CD4-positive, alpha-beta T cell treated with Interferon alpha-2 for 1 hour (primary cell): ENCODE results near the gene TMEM143.
"Not testable (repeated sequence)": the region's sequence is repeated elsewhere in the genome, so short reads cannot be mapped to it uniquely, and the experiment has no call there.

Experiments
- DNase-seq, 2 donors: peaks; one replicate each; pipeline ENCODE4 v3.0.0-alpha.2; 2020 to 2022

TMEM143 gene

DNA sequence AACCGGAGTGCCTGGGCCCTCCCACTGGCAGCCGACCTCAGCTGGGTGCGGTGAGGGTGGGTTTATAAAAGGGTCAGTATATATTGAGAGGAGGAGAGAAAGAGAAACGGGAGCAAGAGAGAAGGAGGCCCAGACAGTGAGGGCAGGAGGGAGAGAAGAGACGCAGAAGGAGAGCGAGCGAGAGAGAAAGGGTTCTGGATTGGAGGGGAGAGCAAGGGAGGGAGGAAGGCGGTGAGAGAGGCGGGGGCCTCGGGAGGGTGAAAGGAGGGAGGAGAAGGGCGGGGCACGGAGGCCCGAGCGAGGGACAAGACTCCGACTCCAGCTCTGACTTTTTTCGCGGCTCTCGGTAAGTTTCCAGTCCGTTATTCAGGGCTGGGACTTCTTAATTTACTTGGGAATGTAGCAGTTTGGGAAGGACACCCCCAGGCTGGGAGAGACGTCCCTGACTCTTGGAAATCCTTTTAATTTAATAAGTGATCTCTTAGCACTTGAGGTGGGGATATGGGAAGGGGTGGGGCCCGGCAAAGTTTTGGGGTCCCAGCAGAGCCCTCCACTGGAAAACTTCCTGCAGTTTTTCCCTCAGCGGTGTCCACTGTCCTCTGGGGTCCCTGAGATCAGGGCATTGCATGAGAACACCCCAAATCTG, 38.4 kb downstream of the TMEM143 start, which contains the start of gene EMP3:
Gene EMP3 (plus strand): TSS at position 288 of the 646 bp plus-strand sequence. CDS start 1,293 bp downstream, outside the sequence.
- DNase-seq, result peak; percentile 86 to 89

DNA sequence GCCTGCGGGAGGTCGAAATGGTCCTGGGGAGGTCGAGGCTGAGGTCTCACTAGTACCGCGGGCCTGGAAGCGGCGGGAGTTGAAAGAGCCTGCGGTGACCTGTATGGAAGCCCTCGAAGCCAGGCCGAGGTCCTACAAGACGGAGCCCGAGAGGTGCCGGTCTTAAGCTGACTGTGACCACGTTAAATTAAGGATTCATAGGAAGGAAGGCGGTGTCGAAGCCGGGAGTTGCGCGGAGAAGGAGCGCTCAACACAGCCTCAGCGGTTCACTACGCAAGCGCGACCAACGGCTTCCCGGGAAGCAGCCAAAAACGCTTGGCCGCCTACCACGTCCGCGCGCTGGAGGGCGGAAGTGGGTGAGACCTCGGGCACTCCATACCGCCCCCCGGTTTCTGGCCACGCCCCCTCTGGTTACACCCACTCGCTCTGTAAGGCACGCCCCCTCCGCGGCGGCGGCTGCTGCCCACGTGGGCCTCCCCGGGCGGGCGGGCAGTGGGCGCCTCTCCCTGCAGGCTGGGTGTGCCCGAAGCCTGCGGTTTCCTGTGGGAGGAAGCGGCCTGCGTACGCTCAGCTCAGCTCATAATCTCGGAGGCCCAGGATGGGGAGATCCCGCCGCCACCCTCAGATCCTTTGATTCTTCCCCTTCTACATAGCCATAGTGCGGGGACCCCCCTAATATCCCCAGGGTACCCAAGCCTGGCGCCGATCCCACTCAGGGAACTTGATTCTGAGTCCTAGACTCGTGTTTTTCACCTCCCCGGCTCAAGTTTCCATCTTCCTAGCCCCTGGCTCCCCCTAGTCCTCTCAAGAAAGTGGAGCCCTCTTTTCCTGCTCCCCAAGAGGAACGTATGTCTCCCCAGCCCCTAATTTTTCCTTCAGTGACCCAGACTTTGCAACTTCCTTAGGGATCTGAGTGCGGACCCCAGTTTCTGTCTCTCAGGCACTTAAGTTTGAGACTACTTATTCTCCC, 41.8 kb downstream of the TMEM143 start:
- DNase-seq, result peak; percentile 99

DNA sequence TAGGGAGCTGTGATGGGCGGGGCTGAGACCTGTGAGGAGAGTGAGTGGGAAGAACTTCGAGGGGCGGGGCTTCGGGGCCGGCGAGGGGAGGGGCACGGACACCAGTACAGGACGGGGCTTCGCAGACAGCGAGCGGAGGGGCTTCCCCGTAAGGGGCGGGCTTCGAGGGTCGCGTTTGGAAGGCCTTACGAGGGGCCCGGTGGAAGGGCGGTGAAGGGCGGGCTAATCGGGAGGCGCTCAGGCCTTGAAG, 42.4 kb downstream of the TMEM143 start:
- peak; percentile 99 for DNase-seq

DNA sequence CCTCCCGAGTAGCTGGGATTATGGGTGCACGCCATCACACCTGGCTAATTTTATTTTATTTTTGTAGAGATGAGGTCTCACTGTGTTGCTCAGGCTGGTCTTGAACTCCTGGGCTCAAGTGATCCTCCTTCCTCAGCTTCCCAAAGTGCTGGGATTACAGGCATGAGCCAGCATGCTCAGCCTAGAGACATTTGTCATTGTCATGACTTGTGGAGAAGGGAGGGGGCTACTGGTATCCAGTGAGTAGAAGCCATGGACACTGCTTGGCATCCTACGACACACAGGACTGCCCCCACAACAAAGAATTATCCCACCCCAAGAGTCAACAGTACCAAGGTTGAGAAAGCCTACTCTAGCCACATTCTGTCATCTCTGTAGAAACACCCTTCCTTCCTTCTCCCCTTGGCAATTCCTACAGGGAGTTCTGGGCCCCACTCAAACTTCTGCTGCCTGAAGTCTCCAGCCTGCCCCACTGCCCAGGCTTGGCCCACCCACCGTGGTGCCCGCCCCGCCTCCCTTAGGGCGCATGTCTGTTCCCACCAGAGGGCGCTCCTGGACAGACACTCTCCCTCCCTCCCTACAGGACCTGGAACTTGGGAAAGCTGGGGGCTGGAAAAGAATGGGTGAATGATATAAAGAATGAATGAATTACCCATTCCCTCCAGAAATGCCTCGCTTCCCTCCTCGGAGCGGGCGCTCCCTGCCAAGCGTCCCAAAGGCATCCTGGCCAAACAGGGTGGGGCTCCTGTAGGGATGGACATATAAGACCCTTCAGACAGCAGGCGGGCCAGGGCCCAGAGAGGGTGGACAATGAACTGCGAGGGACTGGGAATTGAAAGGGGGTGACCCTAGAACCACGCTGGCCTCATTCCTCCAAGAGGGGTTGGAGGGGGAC, 43.8 kb downstream of the TMEM143 start:
- peak; percentile 76 to 81 for DNase-seq

DNA sequence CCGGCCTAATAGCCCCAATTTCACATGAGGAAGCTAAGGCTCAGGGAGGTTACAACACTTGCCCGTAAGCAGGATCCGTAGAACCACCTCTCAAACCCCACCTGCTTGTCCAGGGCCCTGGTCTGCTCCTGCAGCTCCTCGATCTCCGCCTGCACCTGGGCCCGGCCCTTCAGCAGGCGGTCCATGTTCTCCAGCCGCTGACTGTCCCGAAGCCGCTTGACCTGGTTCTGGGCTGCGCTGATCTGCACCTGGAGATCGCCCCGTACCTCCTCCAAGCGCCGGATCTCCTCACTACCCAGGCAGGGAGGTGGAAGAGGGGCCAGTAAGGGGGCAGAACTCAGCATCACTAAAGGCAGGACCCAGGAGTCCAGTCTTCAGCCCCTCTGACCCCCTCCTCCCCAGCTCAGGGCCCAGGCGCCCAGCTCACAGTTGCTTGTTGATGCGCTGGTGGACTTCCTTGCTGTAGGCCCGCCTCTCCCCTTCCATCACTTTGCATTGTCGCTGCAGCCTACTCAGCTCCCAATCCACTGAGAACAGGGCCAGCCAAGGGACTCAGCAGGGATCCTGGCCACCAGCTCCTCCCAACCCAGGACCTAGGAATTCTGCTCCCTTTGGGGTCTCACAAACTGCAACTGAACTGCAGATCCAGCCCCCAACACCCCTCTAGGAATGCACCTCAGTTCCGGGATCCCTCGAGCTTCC, 45.3 kb downstream of the TMEM143 start:
- DNase-seq, result no peak

DNA sequence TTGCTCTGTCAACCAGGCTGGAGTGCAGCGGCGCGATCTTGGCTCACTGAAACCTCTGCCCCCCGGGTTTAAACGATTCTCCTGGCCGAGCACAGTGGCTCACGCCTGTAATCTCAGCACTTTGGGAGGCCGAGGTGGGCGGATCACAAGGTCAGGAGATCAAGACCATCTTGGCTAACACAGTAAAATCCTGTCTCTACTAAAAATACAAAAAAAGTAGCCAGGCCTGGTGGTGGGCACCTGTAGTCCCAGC, 46.1 kb downstream of the TMEM143 start:
- DNase-seq, result not testable (repeated sequence)

DNA sequence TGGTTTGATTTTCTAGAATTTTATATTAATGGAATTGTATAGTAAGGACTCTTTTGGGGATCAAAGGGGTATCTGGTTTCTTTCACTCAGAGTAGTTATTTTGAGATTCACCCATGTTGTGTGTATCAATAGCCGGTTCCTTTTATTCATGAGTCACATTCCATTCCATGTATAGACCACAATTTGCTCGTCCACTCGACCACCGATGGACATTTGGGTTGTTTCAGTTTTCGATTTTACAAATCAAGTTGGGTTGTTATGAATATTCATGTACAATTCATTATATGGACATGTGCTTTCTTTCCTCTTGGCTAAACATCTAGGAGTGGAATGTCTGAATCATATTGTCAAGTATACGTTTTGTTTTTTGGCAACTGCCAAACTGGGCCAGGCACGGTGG, 48.0 kb downstream of the TMEM143 start:
- no peak for DNase-seq

DNA sequence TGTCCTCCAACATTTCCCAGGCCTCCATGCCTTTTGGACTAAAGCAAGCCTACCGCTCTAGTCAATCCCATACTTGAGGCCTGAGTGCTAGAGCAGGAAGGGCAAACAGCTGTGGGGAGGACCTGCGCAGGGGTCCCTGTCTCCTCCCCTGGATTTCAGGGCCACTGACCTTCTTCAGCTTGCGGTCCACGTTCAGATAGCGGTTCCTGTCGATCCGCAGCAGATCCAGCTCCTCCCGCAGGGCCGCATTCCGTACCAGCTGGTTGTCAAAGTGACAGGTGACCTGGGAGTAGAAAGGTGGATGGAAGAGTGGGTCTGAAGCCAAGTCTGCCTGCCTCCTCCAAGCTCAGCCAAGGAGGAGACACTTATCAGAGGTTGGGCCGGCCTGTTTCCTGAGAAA, 52.4 kb downstream of the TMEM143 start:
- no peak for DNase-seq

DNA sequence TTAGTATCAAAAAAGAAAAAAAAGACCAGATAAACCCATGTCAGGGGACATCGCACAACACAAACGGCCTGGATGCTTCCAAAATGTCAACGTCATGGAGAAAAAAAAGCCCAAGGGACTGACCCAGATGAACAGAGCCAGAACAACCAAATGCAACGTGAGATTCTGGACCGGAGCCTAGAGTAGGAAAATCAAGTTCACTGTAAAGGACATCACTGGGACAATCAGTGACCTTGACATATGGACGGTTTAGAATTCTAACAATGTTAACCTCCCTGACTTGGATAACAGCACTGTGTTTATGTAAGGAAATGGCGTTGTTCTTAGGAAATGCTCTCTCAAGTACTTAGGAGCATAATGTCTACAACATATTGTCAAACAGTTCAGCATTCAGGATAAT, 53.5 kb downstream of the TMEM143 start:
- DNase-seq, result no peak

DNA sequence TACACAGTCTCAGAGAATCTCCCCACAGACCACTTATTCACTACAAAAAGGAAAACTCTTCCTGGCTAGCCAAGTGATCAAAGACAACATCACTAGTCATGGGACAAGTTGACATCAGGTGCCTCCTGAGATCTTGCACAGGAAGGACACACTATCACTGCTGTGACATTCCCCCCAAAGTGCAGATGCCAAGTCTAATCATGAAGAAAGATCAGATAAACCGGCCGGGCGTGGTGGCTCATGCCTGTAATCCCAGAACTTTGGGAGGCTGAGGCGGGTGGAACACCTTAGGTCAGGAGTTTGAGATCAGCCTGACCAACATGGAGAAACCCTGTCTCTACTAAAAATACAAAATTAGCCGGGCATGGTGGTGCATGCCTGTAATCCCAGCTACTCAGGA, 54.0 kb downstream of the TMEM143 start:
- DNase-seq, result not testable (repeated sequence)

DNA sequence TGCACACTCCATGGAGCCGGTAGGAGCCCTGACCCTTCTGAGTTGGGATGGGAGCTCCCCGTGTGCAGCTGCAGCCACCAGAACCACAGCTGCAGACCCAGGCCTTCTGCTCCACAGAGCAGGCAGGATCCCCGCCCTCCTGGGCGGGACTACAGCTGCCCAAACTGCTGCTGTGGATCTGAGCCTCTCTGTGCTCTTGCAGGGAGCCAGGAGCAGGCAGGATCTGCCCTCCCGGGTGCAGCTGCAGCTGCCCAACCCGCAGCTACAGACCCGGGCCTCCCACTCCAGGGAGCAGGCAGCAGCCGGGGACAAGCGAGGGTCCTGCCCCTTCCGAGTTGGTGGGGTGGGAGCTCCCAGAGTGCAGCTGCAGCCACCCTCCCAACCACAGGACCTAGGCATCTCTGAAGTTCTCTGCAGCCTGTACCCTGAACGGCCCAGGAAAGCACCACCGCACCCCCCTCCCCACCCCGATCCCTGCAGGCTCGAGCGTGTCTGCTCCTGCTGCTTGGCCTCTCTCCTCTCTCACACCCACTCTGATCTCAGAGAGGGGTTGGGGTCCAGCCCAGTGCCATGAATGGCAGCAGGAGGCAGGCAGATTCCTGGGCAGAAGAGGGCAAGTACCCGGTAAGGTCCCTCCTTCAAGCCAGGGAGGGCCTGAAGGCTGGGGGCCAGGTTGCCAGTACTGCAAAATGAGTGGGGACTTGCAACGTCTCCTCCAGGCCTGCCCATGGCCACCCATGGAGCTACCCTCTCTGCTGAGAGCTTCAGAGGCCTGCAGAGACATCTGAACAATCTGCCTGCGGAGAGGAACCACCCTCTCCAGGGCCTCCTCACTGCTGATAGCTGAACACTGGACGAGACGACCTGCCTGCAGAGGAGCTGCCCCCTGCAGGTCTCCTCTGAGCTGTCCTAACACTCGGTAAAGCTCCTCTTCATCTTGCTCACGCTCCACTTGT, 54.8 kb downstream of the TMEM143 start:
- DNase-seq, result no peak

DNA sequence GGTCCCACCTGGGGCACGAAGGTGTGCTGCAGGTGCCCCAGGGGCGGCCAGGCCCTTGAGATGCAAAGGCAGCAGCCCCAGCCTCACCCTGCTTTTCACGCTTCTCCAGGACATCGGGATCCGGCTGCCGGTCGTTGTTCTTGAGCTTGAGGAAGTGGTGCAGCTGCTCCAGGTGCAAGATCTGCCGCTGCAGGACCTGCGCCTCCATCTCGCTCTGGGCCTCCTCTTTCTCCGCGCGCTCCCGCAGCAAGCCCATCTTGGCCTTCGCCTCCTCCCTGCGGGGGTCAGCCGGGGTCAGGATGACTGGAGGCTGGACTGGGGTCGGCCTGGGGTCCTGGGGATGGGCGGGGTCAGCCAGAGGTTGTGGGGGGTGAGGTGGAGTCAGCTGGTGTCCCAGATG, 59.9 kb downstream of the TMEM143 start:
- DNase-seq, result no peak

DNA sequence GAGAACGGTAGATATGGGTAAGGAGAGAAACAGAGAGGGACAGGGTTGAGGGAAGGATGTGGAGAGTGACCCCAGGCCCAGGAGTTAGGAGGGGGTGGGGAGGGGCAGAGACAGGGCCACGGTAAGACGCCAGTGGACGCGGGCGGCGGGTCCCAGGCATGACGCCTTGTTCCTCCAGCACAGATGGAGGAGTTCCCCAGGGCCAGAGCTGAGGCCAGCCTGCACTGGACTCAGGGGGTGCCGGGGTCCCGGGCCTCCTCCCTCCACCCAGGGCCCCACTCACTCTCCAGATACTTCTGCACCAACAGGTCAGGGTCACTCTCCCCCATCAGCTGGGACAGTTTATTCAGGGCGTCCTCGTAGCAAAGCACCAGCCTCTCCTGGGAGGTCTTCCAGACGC, 60.4 kb downstream of the TMEM143 start:
- DNase-seq, result no peak

DNA sequence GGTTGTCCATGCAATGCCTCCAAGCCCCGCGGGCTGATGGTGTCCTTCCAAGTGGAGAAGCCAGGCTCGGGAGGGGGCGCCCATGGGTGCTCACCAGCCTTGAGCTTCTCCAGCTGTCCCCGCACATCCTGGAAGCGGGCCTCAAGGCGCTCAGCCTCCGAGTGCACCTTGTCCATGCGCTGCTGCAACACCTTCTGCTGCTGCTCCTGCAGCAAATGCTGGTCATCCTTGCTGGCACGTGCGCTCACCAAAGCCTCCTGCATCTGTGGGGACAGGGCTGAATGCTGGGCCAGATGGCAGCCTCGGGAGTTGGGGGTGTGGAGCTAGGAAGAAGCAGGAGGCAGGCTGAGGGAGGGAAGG, 61.2 kb downstream of the TMEM143 start:
- no peak for DNase-seq

DNA sequence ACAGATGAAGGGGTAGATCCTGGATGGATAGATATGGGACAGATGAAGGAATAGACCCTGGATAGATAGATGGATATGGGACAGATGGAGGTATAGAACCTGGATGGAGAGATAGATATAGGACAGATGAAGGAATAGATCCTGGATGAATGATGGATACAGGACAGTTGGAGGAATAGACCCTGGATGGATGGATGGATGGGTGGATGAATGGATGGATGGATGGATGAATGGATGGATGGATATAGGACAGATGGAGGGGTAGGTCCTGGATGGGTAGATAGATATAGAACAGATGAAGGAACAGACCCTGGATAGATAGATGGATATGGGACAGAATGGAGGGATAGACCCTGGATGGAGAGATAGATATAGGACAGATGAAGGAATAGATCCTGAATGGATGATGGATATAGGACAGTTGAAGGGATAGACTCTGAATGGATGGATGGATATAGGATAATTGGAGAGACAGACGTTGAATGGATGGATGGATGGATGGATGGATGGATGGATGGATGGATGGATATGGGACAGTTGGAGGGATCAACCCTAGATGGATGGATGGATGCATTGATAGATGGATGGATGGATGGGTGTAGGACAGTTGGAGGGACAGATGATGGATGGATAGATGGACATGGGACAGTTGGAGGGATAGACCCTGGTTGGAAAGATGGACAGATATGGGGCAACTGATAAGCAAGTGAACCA, 61.7 kb downstream of the TMEM143 start:
- no peak for DNase-seq

DNA sequence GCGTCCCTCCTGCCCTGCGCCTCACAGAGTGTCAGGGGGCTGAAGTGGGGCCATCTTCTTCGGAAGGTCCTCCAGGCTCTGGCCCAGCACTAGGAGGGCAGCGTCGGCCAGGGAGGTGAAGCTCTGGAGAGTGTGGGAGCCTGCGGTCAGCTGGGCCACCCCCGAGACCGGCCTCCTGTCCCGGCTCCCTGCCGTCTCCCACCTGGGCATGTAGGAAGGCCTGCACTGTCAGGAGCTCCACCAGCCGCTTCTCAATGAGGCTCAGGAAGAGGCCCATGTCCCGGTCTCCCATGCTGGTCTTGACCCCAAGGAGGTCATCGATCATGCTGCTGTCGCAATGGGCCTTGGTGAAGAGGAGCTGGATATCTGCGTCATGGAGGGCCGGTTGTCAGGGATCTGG, 65.8 kb downstream of the TMEM143 start:
- DNase-seq, result no peak

DNA sequence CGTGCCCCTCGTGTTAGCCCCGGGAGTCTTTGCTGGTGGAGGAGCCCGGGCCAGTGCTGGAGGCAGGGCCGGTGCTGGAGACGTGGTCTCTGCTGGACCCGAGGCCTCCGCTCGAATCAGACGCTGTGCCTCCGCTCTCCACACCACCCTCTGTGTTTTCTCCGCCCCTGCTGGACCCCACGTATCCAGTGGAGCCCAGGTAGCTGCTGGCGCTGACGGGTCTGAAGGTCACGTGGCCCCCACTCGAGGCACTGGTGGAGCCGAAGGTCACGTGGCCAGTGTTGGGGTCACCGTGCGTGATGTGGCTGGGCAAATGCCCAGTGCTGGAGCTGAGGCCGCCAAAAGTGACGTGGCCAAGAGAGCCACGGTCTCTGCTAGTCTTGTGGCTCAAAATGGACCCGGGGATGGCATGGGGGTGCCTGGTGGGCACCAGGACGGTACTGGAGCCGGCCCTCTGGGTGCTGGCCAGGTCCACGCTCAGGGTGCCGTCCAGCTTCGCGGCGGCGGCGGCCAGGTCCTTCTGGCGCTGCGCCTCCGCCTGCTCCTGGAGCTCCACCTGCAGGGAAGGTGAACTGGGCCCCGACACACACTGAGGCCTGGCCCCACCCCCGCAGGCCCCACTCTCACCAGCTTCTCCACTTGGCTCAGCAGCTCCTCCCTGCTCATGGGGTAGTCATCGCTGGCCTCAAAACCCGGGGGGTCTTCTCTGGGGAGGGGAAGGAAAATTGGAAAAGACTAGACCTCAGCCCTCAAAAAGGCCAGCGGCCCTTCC, 66.6 kb downstream of the TMEM143 start:
- no peak for DNase-seq

DNA sequence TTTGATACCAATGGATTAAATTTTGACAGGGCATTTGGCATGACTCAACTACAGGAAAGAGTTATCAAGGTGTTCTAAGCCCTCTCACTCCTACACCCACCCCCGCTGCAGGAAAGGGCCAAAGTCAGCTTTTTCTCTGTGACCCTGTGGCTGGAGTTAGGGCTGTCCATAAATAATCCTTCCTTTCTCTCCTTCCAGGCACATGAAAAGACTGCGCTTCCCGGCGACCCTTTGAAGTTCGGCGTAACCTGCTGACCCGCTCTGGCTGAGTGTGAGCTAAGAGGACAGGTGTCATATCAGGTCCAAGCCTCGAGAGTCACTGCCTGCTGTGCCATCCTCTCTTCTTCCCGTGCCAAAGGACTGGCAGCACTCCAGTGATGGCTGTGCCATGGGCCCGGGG, 68.3 kb downstream of the TMEM143 start:
- DNase-seq, result no peak

DNA sequence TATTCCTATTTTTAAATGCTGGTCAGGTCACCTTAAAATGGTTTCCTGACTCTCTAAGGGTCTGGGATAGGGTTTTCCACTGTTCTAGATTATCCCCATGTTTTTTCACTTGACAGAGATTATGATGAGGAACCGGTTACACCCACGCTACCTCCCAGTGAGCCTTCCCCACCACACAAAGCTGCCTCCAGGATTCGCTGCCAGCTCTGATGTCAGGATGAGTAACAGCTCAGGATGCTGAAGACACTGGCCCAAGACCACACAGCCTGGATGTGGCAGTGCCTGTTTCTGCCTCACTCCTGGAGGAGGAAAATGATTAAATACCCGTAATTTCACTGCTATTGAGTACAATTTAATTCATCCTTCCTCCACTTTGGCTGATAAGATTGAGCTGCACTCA, 70.9 kb downstream of the TMEM143 start:
- DNase-seq, result no peak

DNA sequence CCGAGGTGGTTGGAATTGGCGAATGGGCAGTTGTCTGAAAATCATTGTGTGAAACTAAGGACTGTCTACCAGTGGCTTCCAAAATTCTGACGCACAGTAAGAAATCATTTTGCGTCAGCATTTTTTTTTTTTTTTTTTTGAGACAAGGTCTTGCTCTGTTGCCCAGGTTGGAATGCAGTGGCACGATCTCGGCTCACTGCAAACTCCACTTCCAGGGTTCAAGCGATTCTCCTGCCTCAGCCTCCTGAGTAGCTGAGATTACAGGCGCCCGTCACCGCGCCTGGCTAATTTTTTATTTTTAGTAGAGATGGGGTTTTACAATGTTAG, 72.3 kb downstream of the TMEM143 start:
- DNase-seq, result not testable (repeated sequence)
